ENCODE data around the gene TMCC3. TPM values are rescaled to one million over a fixed set of nuclear protein-coding genes. Genes with fewer than 3 reads are reported as not detected.

TMCC3 gene
- total RNA-seq, 1 donor from 2014 or later: 48.1 TPM

DNA sequence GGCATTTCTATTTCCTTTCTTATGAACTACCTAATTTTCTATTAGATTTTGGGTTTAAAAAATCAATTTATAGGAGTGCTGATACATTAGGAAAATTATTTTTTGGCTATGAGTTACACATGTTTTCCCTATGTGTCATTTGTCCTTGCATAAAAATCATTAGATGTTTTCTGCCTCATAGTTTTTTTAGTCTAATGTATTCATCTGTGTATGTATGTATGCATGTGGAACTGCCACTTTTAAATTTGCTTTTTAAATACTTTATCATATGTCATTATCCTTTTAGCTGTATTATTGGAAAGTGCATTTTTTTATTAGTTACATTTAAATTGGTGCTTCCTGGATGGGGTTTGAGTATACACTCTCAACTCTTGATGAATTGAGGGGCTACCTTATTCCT lies 112.0 kb downstream of the TMCC3 start:
- Mint-ChIP-seq H3K27me3 (ENCODE audit: unreplicated experiment) (peaks cover 2% of the 10 kb centered on the region), H3K36me3 (ENCODE audit: low read depth, unreplicated experiment) (no peaks in the 10 kb centered on the region), H3K4me1 (ENCODE audit: unreplicated experiment) (no peaks in the 10 kb centered on the region), H3K9me3 (ENCODE audit: unreplicated experiment) (no peaks in the 10 kb centered on the region), H3K4me3 (ENCODE audit: unreplicated experiment) (no peak overlapping the region), H3K27ac (ENCODE audit: unreplicated experiment) (no peak overlapping the region)
- TF ChIP-seq, protein P1, sequence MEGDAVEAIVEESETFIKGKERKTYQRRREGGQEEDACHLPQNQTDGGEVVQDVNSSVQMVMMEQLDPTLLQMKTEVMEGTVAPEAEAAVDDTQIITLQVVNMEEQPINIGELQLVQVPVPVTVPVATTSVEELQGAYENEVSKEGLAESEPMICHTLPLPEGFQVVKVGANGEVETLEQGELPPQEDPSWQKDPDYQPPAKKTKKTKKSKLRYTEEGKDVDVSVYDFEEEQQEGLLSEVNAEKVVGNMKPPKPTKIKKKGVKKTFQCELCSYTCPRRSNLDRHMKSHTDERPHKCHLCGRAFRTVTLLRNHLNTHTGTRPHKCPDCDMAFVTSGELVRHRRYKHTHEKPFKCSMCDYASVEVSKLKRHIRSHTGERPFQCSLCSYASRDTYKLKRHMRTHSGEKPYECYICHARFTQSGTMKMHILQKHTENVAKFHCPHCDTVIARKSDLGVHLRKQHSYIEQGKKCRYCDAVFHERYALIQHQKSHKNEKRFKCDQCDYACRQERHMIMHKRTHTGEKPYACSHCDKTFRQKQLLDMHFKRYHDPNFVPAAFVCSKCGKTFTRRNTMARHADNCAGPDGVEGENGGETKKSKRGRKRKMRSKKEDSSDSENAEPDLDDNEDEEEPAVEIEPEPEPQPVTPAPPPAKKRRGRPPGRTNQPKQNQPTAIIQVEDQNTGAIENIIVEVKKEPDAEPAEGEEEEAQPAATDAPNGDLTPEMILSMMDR (IDR thresholded peaks at IDR 0.05; ENCODE audit: unreplicated experiment): no peak
- no peak for DNase-seq (ENCODE audit: low spot score)

DNA sequence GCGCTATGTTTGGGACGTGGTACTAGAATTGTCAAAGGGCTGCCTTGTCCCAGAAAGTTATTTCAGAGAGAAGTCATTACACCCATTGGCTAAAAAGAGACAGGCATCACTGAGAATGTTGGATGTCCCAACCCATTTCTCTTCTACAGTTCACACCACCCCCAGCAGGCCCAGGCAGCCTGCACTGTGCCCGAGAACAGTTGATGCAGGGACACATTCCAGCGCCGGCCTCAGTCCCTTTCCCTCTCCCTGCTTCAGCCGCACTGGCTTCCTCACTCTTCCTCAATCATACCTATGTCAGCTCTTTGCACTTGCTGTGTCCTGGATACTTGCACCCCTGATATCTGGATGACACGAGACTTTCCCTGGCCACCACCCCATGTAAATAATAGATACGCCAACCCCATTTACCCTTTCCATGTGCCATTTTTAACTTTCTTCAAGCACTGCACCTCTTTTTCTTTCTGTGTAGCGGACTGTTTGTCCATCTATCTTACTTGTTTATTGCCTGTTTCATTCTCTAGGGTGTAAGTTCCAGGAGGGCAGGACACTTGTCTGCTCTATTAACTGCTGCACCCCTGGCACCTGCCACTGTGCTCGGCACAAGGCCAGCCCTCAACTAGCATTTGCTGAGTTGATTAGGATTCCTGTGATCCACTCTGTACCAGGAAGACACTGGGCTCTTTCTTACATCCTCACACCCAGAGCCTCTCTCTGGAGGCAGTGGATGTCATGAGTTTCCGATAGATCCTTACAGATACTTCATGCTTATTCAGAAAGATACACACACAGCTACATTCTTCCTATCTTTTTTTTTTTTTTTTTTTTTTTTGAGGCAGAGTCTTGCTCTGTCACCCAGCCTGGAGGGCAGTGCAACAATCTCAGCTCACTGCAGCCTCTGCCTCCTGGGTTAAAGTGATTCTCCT lies 114.1 kb downstream of the TMCC3 start:
- DNase-seq (ENCODE audit: low spot score): no peak
- TF ChIP-seq, protein P1 (IDR thresholded peaks at IDR 0.05; ENCODE audit: unreplicated experiment): no peak
- no peaks in the 10 kb centered on the region for H3K36me3 Mint-ChIP-seq (ENCODE audit: low read depth, unreplicated experiment)
- H3K27me3 Mint-ChIP-seq (ENCODE audit: unreplicated experiment): peaks cover 2% of the 10 kb centered on the region
- no peaks in the 10 kb centered on the region for H3K4me1 Mint-ChIP-seq (ENCODE audit: unreplicated experiment)
- H3K9me3 Mint-ChIP-seq (ENCODE audit: unreplicated experiment): no peaks in the 10 kb centered on the region
- no peak overlapping the region for H3K4me3 Mint-ChIP-seq (ENCODE audit: unreplicated experiment)
- H3K27ac Mint-ChIP-seq (ENCODE audit: unreplicated experiment): no peak overlapping the region

DNA sequence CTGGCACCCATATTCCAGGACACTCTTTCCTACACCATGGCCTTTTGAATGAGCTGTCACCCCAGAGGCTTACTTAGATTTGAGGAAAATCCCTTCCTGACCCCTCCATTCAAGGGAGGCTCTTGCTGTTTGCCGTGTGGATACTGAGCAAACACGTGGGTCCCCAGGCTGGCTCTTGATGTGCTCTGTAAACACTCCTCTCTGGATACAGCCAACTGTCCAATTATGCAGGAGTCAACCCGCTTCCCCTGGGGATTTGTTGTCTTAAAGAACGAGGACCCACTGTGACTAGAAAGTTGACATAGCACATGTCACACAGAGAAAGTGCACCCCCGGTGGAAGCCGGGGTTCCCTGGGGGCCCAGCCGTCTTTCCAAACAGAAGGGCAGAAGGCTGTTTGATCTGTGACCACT lies 114.8 kb downstream of the TMCC3 start:
- H3K27me3 Mint-ChIP-seq (ENCODE audit: unreplicated experiment): peaks cover 2% of the 10 kb centered on the region
- TF ChIP-seq, protein P1 (IDR thresholded peaks at IDR 0.05; ENCODE audit: unreplicated experiment): no peak
- no peak overlapping the region for H3K27ac Mint-ChIP-seq (ENCODE audit: unreplicated experiment)
- no peaks in the 10 kb centered on the region for H3K36me3 Mint-ChIP-seq (ENCODE audit: low read depth, unreplicated experiment)
- no peak for DNase-seq (ENCODE audit: low spot score)
- no peaks in the 10 kb centered on the region for H3K9me3 Mint-ChIP-seq (ENCODE audit: unreplicated experiment)
- H3K4me1 Mint-ChIP-seq (ENCODE audit: unreplicated experiment): no peaks in the 10 kb centered on the region
- H3K4me3 Mint-ChIP-seq (ENCODE audit: unreplicated experiment): no peak overlapping the region

DNA sequence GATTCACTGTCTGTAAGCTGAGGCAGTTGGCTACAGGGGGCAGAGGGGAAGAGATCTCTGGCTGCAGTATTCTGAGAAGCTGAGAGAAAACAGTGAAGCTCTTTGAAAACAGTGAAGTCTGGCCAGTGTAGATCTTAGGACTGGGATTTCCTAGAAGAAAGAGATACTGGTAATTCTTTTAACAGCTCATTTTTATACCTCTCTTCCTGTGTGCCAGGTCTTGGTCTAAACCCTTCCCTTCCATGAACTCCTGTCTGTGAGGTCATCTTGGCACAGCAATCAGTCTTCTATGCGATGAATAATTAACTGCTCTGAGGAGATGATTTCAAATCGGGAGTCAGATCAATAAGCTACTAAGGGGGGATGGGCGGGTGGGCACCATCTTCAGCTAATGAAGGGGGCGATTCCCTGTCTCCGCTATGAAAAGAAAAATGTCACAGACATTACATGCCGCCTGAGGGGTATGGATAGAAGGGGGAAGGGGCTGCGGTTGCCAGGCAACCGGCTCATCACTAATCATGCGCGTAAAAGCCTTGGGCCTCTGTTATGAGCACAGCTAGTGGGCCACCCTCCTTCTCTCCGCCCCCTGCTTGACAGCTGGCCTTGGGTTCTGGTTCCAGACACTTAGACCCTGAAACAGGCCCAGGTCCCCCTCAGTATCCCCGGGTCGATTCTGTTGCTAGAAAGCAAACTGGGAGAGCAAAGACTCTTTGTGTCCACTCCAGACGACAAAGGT lies 115.4 kb downstream of the TMCC3 start:
- H3K27ac Mint-ChIP-seq (ENCODE audit: unreplicated experiment): no peak overlapping the region

More for the DNA sequence above, 115.4 kb downstream of the TMCC3 start:
- TF ChIP-seq, protein P1 (IDR thresholded peaks at IDR 0.05; ENCODE audit: unreplicated experiment): no peak
- no peak overlapping the region for H3K4me3 Mint-ChIP-seq (ENCODE audit: unreplicated experiment)
- H3K4me1 Mint-ChIP-seq (ENCODE audit: unreplicated experiment): no peaks in the 10 kb centered on the region
- H3K9me3 Mint-ChIP-seq (ENCODE audit: unreplicated experiment): no peaks in the 10 kb centered on the region
- no peaks in the 10 kb centered on the region for H3K36me3 Mint-ChIP-seq (ENCODE audit: low read depth, unreplicated experiment)
- H3K27me3 Mint-ChIP-seq (ENCODE audit: unreplicated experiment): peaks cover 2% of the 10 kb centered on the region
- no peak for DNase-seq (ENCODE audit: low spot score)

Measured in endothelial cell (in vitro differentiated cells).